HG03571 (cell line): ENCODE data around the gene COLEC12.

Source experiments
- ATAC-seq: cut with Tn5 transposase; IDR thresholded peaks from one replicate; pipeline ENCODE4 v1.9.1; 2021; ENCODE audit not compliant: unreplicated experiment

The COLEC12 gene

DNA sequence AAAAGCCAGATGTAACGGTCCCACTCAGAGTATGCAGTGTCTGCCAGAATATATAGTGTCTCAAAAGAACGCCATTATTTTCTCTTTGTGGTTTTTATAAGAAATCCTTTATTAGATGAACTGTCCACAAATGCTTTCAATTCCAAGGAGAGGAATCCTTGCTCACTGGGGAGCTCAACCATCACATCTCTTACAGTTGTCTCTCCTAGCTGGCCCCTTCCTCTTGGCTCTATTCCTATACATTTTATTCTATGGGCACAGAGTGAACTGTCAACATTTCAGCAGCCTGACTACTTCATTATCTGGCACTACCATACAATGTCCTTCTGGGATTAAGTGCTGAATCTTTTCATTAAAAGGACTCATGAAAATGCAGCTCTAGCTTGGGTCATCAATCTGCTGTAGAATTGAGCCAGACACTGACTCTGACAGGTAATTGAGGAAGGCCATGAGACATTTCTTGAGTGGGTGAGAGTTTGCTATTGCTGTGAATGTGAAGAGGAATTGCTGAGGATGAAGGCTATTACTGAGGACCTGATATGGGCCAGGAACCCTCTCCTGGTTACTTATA, 136.2 kb downstream of the COLEC12 start:
- no peak for ATAC-seq

DNA sequence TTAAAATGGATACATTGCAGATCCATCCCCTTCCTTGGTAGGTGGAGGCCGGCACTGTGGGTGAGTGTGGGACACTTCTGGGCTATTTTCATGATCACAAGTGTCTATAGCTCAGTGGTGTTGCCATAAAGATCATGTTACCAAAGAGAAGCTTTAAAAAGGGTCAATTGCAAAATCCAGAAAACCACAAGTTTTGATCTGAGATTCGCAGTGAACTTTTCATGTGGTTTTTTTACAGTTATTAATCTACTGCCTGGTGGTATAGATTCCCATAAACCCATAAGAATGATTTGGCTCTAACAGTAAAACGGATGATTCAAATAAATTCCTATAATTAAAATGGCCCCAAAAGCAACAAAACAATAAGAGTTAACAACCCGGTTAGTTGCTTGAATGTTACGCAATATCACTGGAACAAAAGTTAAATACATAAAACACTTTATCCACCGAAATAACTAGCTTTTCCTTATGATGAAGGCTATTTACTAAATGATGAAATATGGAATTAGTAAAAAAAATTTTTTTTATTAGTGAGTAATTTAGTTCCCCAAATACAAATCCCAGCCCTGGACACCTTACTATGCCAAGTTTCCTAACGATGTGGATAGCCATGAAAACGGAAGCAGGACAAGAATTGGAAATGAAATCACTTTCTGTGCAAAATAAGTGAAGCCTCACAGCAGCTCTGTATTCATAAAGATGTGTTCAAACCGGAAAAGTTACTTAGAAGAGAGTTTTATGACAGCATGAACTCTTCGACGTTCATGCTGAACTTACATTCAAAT, 137.0 kb downstream of the COLEC12 start:
- ATAC-seq = no peak

DNA sequence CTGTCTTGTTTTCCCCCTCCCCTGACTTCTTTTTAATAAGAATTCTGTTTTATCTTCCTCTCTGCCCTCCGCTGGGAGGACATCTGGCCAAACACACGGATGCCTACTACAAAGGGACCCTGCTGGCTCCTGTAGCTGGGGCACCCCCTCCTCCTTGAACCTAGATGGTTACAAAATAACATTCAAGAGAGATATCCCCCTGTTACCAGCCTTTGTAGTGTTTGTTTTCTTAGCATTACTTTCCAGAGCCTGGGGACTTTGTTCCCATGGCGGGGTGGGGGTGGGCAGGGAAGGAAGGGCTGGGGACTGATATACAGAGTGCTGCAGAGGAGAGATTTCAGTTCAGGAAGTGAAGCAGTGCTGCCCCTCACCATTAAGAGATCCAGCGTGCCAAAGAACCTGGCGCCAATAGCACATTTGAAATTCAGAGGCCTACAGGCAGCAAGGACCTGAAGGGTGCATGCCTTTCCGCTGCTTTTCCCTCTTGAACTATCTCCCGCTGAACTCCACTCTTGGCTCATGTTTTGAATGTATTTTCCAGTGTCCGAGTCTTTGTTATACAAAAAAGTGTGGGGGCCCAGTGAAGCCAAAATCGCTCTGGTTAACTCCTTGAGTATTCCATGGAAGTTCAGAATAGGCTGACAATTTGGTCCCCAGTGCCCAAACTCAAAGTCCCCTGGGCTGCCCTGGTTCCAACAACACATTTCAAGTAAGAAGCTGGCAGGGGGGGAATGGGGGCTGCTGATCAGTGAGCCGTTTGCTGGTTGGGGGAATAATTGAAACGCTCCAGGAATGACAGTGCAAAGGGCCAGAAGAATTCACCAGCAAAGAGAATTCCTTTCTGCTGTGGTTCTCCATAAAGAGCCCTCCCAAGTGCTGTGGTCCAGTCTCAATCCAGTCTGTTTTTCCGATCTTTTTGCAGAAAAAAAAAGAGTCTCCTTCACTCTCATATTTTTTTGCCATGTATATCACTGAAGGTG, 137.9 kb downstream of the COLEC12 start:
- ATAC-seq = no peak

DNA sequence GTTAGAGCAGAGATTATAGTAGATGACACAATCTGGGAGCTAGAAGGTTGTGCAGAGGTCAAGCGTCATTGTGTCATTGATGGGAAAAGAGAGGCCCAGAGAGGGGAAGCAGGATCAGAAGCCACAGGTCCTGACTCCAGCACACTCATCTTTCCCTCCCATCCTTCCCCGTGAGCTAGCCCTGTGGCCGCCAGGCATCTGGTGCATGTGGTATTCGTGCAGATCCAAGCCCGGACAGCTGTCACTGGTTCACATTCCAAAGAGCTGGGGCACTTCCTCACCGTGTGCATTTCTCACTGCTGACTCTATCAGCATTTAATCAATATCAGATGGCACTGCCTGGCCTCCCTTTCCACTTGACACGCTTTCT, 138.6 kb downstream of the COLEC12 start:
- ATAC-seq = no peak

DNA sequence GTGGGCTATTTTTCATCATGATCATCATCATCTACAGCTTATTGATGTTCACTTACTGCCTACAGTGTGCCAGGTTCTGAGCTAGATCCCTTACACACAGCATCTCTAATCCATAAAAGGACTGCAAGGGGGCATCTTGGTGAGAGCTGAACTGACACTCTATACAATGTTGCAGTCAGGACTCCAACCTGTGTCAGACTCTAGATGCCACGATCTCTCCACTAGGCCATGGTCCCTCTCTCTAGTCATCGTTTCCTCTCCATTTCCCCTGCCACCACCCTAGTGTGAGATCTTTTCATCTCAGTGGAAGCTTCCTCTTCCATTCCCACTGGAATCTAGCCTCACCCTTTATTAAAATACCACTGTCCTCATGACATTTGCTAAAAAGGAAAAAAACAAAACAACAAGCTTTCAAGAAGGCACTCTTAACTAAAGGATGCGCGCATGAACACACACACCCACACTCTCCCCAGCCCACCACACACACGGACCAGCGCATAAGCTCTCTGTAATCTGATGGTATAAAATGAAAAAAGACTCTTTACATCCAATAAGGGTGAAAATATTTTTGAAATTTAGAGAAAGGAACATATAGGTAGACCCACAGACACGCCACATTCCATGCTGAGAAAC, 139.3 kb downstream of the COLEC12 start:
- no peak for ATAC-seq

DNA sequence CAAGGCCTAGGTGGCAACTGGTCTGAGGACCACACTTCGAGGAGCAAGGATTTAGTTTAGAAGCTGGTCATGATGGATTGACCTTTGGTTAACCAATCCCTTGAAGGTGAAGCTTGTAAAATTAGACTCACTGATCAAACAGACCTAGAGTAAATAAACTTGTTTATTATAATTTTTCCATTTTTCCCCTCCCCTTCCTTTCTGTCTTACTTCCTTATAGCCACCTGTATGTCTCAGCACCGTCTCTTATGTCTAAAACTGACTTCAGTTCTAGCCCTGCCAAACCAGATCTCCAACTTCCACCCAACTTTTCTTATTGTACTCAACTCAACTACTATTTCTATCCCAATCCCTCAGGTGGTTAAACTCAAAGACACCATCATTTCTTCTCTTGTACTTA, 139.8 kb downstream of the COLEC12 start:
- no peak for ATAC-seq

DNA sequence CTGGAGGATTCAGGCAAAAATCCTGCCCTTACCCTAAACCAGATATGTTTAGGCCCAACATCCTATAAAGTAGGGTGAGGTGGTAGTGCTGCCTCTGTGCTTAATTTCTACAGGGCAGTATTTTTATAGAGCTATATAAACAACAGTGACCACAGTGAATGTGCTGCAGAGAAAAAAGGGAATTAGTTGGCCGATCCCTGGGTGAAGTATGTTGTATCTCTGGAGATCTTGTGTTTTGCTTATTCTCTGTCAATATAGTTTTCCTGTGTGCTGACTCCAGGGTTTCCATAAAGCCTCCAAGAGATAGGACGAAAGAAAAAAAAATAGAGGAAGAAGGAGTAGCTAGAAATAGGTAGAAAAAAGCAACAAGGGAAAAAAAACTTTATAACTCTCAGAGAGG, 143.7 kb downstream of the COLEC12 start:
- ATAC-seq = no peak

DNA sequence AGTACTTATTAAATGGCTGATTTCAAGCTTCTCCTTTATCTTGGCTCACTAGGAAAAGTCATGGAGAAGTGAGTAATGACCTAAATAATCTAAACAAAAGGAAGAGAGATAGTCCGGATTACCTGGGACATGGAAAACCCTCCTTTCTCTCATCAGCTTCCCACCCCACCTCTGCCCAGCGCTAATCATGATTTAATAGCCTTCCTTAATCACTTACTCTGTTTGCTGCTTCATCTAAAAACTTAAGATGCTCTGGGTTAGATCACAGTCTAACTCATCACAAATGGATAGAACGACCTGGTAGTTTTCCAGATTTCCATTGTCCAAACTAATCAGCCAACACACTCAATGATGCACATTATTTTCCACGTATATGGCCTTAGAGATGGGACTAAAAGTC, 144.8 kb downstream of the COLEC12 start:
- ATAC-seq = no peak

DNA sequence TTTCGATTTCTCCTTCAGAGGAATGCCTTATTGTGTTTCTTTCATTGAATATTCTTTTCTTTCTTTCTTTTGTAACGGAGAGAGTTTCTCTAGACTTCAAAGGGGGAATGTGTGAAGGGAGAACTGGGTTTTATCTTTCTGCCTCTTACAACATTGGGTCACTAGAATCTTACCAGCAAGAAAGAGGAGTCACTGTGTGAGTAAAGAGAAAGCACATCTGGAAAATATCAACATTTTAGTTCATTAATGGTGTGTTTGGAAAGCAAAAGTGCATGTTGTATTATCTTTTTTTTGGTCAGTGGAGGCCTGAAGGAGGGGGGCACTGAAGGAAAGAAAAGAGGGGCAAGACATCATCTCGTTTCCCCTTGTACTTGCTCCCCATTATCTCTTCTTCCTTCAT, 146.0 kb downstream of the COLEC12 start:
- ATAC-seq = no peak

DNA sequence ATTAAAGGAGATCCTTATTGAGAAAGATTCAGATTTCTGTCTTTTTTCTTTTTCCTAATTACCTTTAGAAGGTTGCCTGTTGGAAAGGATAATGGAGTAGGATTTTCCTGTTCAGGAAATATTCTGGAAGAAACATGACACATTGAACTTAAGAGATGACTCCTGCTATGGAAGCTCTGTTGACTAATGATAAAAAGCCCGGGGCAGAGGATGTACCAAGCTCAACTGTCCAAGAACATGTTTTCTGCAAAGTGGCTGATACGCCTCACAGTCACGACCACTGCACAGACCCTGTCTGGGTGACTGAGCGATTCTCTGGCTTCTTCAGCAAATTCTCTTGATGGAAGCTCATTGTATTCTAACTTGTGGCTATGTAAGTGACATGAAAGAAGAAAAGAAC, 146.5 kb downstream of the COLEC12 start:
- no peak for ATAC-seq

DNA sequence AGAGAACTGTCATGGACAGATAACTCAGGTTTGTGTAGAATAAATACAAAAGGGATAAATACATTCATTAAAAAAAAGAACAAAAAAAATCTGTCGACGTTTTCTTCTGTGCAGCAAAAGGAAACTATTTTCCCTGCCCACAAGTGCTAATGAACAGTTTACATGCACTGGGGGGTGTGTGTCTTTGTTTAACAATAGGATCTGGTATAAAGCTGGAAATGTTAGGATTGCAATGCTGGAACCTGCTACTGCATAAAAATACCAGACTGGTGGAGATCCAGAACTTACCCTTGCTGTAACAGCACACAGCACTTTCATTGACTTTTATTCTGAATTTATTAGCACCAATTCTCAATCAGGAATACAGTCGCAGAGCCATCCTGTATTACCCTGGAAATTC, 148.1 kb downstream of the COLEC12 start:
- no peak for ATAC-seq

DNA sequence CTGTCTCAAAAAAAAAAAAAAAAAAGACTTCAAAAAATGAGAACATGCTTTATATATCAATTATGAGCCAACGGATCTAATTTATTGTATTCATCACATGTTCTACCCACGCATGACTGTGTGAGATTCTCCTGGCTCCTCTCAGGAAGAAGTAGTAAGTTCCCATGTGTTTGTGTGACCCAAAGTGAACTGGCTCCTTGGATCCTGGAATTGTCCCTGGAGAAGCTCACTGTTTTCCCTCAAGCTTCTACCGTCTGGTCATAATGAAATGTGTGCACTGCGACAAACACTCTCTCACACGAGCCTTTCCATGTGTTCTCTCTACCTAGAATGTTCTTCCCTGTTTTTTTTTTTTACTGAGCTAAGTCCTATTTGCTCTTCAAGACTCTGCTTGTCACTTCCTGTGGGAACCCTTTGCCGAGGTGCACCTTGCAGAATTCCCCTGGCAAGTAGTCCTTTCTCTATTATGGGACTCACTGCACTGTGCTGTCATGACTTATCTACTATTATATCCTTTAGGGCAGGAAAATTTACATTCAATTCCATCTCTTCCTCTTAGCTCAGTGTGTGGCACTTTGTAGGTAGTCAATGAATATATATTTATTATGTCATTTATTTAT, 149.4 kb downstream of the COLEC12 start:
- no peak for ATAC-seq

DNA sequence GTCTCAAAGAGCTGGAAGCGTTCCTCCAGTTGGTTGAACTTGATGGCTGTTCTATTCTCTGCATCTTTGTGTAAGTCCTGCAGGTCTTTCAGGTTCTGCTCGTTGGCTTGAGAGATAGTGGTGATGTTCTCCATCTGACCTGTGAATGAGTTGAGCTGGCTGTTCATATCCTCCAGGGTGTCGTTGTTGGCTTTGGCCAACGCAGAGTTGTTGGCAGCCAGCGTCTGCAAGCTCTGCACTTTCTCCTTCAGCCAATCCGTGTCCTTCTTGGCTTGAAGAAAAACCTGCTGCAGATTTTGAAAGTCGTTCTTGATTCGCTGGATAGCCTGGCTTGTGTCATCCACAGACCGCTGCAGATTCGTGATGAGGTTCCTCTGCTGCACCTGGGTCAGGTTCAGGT, 153.9 kb downstream of the COLEC12 start:
- ATAC-seq = no peak

DNA sequence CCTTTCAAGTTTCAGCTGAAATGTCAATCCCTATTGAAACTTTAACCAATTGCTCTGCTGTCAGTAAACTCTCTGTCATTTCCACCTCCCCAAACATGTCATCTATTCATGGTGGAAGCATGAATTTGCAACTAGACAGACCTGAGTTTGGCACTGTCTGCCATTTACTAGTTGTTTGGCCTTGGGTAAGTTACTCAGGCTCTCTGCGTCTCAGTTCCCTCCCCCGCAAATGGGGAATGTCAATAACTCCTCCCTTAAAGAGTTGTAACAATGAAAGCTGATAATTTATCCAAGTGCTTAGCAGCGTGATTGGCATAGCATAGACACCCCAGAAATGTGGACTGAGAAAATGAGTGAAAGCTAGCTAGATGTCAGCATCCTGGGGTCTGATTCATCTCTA, 159.4 kb downstream of the COLEC12 start:
- ATAC-seq = no peak

DNA sequence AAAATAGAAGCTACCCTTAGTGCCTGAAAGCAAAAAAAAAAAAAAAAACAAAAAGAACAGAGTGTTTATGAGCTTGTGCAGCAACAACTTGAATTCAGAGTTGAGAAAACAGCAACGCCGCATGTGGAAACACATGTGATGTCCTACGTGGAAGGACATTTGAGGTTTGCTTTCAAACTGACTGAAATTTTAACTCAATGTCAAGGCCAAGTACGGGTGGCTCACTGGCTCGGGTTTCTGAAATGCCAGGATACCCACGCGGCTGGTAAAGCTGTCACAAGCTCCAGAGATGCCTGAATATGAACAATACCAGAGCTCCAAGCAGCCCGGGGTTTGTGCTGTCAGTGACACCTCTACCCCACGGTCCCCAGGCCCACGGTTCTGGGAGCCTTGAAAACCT, 160.5 kb downstream of the COLEC12 start:
- no peak for ATAC-seq

DNA sequence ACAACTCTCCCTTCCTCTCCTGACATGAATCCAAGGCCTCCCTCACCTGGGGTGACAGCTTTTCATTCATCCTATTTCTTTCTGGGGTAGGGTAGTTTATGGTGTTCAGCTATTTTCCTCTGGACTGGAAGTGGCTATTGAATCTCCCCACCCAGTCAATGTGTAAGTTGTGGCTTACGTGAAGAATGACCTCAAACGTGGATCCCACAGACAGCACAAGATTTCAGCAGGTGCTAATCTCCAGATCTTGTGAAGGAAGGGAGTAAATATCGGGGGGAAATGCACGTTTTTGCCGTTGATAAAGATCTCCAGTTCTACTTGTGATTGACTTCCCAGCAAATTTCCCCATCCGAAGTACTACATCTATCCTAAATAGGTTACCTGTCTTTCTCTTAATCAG, 161.3 kb downstream of the COLEC12 start:
- no peak for ATAC-seq

DNA sequence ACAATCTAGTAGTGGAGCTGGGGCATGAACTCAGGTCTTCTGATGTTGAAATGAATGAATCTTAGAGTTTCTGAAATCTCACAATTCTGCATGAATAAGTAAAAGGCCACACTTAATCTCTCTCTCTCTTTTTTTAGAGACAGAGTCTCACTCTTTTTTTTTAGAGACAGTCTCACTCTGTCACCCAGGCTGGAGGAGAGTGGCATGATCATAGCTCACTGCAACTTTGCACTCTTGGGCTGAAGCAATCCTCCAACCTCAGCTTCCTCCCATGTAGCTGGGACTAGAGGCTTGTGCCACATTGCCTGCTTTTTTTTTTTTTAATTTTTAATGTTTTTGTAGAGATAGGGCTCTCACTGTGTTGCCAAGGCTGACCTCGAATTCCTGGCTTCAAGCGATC, 163.8 kb downstream of the COLEC12 start:
- no peak for ATAC-seq

DNA sequence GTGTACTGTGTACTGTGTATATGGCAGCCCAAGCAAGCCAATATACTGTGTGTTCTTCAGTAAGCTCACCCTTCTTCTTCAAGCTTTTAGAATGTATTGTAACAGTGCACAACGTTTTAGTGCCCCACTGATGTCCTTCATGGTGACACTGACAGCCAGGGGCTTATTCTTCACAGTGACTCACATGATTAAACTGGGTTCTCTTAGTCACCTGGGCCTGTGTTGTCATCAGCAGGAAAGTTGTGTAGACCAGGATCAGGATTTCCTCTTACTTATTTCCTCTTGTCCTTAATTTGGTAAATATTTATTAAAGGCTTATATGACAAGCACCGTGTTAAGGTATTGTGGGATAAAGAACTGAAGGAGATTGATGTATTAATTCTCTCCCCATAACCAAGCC, 164.8 kb downstream of the COLEC12 start:
- no peak for ATAC-seq

DNA sequence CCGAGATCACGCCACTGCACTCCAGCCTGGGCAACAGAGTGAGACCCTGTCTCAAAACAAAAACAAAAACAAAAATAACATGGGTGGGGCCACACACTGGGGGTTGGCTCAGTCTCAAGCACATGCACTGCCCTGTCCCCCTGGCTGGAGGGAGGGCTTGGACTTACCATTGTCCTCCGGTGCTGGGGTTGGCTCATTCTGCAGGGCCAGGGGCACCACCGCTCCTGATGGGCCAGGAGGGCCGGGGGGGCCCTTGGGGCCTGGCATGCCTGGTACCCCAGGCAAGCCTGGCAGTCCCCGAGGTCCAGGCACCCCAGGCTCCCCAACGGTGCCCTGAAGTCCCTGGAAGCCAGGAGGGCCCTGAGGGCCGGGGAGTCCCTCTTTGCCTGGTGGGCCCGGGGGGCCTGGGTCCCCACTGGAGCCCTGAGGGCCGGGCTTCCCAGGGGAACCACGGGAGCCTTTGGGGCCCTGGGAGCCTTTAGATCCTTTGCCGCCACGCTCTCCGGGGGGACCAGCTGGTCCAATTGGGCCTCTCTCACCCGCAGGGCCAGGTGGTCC, 165.8 kb downstream of the COLEC12 start:
- no peak for ATAC-seq

DNA sequence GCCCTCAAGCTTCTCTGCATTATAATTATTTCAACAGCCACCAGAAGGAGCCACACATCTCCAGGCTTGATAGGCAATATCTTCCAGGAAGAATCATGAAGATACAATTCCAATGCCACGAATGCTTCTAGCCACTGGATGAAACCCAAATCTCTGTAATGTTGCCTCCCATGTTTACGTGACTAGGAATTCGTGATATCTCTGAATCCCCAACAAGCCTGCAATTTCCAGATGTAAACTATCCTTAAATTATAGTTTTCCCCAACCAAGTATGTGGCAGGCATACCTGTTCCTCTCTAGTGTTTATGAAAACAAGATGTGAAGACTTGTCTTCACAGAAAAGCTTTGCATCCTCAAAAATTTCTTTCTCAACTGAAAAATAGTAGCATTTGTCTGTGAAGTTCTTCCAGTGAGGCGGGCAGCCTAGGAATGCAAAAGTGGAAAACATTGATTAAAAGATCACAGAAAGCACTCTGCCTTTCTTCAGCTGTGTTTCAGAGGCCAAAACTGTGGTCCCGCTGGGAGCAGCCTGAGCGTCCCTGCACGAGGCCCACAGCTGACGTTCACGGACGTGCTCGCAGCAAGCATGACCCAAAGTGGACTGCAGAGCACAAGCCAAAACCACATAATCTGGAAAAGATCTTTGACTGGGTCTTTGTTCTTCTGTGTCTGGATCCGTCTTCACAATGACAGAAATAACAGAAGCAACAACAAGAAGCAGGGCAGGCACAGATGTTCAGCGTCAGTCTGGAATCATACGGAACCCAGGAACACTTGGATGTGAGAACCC, 167.6 kb downstream of the COLEC12 start:
- no peak for ATAC-seq
